GM21381 (cell line): Measurements from ENCODE around the gene CADPS.

ENCODE experiments used
- ATAC-seq: cut with Tn5 transposase; IDR thresholded peaks from one replicate; pipeline ENCODE4 v1.9.1; 2021; ENCODE audit warnings: mild to moderate bottlenecking, moderate library complexity; ENCODE audit not compliant: unreplicated experiment

The CADPS gene

GRCh38 chr3:62655056-62655690, 220.0 kb downstream of the CADPS start:
- no peak for ATAC-seq

- no peak for ATAC-seq
These were observed 221.4 kb downstream of the CADPS start for GRCh38 chr3:62653796-62654195.

GRCh38 chr3:62647711-62648110, 227.5 kb downstream of the CADPS start:
- no peak for ATAC-seq

GRCh38 chr3:62644493-62644892, 230.7 kb downstream of the CADPS start:
- no peak for ATAC-seq

- ATAC-seq = no peak
These were observed 236.9 kb downstream of the CADPS start for GRCh38 chr3:62638316-62638715.

GRCh38 chr3:62636235-62636826, 238.9 kb downstream of the CADPS start:
- ATAC-seq = no peak

GRCh38 chr3:62632510-62633294, 242.5 kb downstream of the CADPS start:
- ATAC-seq = no peak

- ATAC-seq = no peak
These were observed 243.7 kb downstream of the CADPS start for GRCh38 chr3:62631488-62631887.

- no peak for ATAC-seq
These were observed 244.6 kb downstream of the CADPS start for GRCh38 chr3:62630664-62631063.

GRCh38 chr3:62625268-62625667, 249.9 kb downstream of the CADPS start:
- no peak for ATAC-seq

- ATAC-seq = no peak
These were observed 251.0 kb downstream of the CADPS start for GRCh38 chr3:62624185-62624584.

GRCh38 chr3:62622553-62623174, 252.6 kb downstream of the CADPS start:
- ATAC-seq = no peak

- no peak for ATAC-seq
These were observed 253.3 kb downstream of the CADPS start for GRCh38 chr3:62621925-62622324.

- ATAC-seq = no peak
These were observed 254.0 kb downstream of the CADPS start for GRCh38 chr3:62621176-62621575.

- ATAC-seq = no peak
These were observed 259.9 kb downstream of the CADPS start for GRCh38 chr3:62615258-62615849.

- ATAC-seq = no peak
These were observed 260.7 kb downstream of the CADPS start for GRCh38 chr3:62614527-62614926.

GRCh38 chr3:62611541-62612240, 263.5 kb downstream of the CADPS start:
- no peak for ATAC-seq

- no peak for ATAC-seq
These were observed 267.8 kb downstream of the CADPS start for GRCh38 chr3:62607287-62608029.

GRCh38 chr3:62605413-62606068, 269.7 kb downstream of the CADPS start:
- no peak for ATAC-seq
